Dendritic cell treated with granulocyte-macrophage colony-stimulating factor and Interleukin-4, amounts not matched to agents 40 ng/mL and 50 ng/mL, for 4 days (primary cell): ENCODE data around the gene HAVCR2.

Experiments
- H3K27ac Mint-ChIP-seq: one replicate; pipeline ENCODE4 v1.8.0; 2022; ENCODE audit warnings: mild to moderate bottlenecking, mixed read lengths
- H3K27me3 Mint-ChIP-seq: one replicate; pipeline ENCODE4 v1.8.0; 2022; ENCODE audit warnings: mild to moderate bottlenecking, mixed read lengths
- H3K36me3 Mint-ChIP-seq: one replicate; pipeline ENCODE4 v1.8.0; 2022; ENCODE audit warnings: low read depth, mixed read lengths
- H3K4me1 Mint-ChIP-seq: one replicate; pipeline ENCODE4 v1.8.0; 2022; ENCODE audit warnings: low read depth, mixed read lengths
- H3K4me3 Mint-ChIP-seq: one replicate; pipeline ENCODE4 v1.8.0; 2022; ENCODE audit warnings: mild to moderate bottlenecking, moderate library complexity, mixed read lengths
- H3K9me3 Mint-ChIP-seq: one replicate; pipeline ENCODE4 v1.8.0; 2022; ENCODE audit warnings: mixed read lengths
- intact Hi-C: fragments of 100-400 bp; cut with micrococcal nuclease; formaldehyde crosslinking; loops from one replicate; pipeline ENCODE4 v1.15.0; 2022

Gene HAVCR2

DNA sequence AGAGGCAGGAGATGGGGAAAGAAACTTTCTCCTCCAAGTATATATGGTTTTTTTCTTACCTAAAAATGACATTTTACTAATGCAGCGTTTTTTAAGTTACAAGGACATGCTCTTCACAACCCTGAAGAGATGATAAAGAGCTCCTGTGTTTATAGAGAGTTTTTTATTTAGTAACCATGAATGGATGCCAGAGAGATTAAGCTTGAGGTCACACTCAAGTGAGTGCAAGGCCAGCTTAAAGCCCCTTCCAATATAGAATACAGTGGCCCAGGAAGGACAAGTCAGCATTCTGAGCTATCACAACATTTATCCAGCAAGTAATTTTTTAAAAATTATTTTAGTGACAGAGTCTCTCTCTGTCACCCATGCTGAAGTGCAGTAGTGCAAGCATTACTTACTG lies 6.7 kb upstream of the HAVCR2 start:
- Mint-ChIP-seq H3K4me3 (no peak overlapping the region), H3K4me1 (peaks cover 11% of the 10 kb centered on the region), H3K36me3 (no peaks in the 10 kb centered on the region), H3K9me3 (no peaks in the 10 kb centered on the region), H3K27ac (no peak overlapping the region), H3K27me3 (no peaks in the 10 kb centered on the region)
- intact Hi-C loops, result no loop called here

DNA sequence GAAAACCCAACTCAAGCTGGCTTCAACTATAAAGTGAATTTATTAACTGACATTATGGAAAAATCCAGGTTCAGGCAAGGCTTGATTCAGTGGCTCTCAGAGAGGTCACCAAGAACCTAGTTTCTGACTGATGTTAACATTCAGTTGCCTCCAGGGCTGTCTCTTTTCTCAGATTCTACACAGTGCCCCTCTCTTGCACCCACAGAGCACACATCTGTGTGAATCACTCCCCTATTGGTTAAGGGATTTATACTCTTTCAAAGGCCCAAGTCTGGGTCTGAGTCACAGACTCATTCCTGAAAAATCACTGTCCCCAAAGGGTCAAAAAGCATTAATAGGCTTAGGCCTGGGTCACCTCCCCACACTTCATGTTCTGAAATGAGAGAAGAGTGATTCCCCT lies 6.2 kb upstream of the HAVCR2 start:
- H3K27me3 Mint-ChIP-seq, result no peaks in the 10 kb centered on the region
- peaks cover 13% of the 10 kb centered on the region for H3K4me1 Mint-ChIP-seq
- no peak overlapping the region for H3K4me3 Mint-ChIP-seq
- H3K9me3 Mint-ChIP-seq, result no peaks in the 10 kb centered on the region
- intact Hi-C loops, result no loop called here
- H3K27ac Mint-ChIP-seq, result no peak overlapping the region
- no peaks in the 10 kb centered on the region for H3K36me3 Mint-ChIP-seq

DNA sequence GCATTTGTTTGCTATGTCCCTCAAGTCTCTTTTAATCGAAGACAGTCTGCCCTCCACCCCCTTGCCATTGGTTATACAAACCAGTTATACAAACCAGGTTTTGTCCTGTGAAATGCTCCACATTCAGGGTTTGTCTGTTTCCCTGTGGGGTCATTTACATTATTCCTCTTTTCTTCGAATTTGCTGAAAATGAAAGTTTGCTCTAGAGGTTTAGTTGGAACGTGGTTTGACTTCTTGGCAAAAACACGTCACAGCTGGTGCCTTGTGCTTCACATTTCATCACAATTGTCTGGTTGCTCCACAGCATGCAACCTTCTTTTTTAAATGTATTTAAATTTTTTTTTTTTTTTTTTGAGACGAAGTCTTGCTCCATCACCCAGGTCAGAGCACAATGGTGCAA lies 4.2 kb upstream of the HAVCR2 start:
- H3K36me3 Mint-ChIP-seq, result peaks cover 12% of the 10 kb centered on the region
- no peaks in the 10 kb centered on the region for H3K9me3 Mint-ChIP-seq
- intact Hi-C loops, result no loop called here
- peak overlapping the region; percentile 20 for H3K4me3 Mint-ChIP-seq
- no peaks in the 10 kb centered on the region for H3K27me3 Mint-ChIP-seq
- peaks cover 22% of the 10 kb centered on the region for H3K4me1 Mint-ChIP-seq
- peak overlapping the region; percentile 83 for H3K27ac Mint-ChIP-seq

- H3K9me3 Mint-ChIP-seq, result no peaks in the 10 kb centered on the region
- H3K4me1 Mint-ChIP-seq, result peaks cover 40% of the 10 kb centered on the region
- peaks cover 41% of the 10 kb centered on the region for H3K36me3 Mint-ChIP-seq
- H3K4me3 Mint-ChIP-seq, result peak overlapping the region; percentile 92
- H3K27ac Mint-ChIP-seq, result peak overlapping the region; percentile 96
- no peaks in the 10 kb centered on the region for H3K27me3 Mint-ChIP-seq
- intact Hi-C loops, result no loop called here
Observed at GRCh38 chr5:157109744-157110143, 900 bp upstream of the HAVCR2 start.

- Mint-ChIP-seq H3K27ac (peak overlapping the region; percentile 96), H3K27me3 (no peaks in the 10 kb centered on the region), H3K36me3 (peaks cover 64% of the 10 kb centered on the region), H3K4me1 (peaks cover 42% of the 10 kb centered on the region), H3K4me3 (peak overlapping the region; percentile 92), H3K9me3 (no peaks in the 10 kb centered on the region)
- intact Hi-C loops, result loop anchor here (2.0 kb wide), 2 partner anchors 25 to 35 kb away; partner anchors contain the start of gene MED7
Observed at GRCh38 chr5:157107508-157107907, 1.3 kb downstream of the HAVCR2 start.

DNA sequence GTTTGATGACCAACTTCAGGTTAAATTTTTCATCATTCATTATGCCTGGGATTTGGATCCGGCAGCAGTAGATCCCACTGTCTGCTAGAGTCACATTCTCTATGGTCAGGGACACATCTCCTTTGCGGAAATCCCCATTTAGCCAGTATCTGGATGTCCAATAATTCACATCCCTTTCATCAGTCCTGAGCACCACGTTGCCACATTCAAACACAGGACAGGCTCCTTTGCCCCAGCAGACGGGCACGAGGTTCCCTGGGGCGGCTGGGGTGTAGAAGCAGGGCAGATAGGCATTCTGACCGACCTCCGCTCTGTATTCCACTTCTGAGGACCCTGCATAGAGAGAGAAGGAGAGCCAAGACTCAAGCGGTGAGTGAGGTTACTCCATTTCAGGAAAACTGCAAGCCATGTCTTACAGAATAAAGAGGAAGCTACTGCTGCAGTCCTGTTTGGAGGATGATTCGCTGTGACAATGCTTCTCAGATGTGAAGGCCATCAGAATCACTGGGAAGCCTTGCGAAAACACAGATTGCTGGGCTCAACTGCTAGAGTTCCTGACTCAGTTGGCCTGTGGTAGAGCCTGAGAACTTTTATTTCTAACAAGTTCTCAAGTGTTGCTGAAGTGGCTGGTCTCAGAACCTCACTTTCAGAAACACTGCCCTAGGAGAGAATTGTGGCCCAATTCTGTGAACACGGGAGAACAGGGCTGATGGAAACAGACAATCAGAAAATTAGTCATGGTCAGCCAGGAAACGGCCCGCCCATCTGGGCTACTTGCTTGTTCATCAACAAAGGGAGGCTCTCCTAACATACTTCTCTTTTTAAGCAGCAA lies 2.0 kb downstream of the HAVCR2 start:
- intact Hi-C loops, result loop anchor here (2.0 kb wide), 2 partner anchors 26 to 36 kb away; partner anchors contain the start of gene MED7

DNA sequence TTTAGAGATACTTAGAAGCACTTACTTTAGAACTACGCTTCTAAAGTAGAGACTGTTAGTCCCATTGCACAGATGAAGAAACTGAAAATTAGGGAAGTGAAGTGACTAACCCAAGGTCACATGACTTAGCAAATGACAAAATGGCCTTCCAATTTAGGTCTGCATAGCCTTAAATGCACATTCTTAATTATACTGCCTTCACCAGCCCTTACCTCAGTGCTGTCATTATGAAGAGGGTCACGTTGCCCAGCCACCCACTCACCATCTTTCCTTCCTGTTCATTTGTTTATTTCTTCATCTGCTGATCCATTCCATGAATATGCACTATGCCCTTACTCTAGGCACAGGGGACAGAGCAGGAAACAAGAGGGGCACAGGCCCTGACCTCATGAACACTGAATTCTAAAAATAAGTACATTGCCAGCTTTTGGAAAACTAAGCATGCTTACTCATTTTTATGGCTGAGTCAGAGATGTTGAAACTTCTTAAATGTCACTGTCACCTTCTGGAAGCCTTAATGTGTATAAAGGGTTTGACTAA lies 8.6 kb downstream of the HAVCR2 start:
- Mint-ChIP-seq H3K27me3 (no peaks in the 10 kb centered on the region), H3K27ac (peak overlapping the region; percentile 39), H3K4me3 (no peak overlapping the region), H3K9me3 (no peaks in the 10 kb centered on the region), H3K4me1 (peaks cover 31% of the 10 kb centered on the region), H3K36me3 (peaks cover 98% of the 10 kb centered on the region)
- intact Hi-C loops, result no loop called here

More for the DNA sequence above, 2.0 kb downstream of the HAVCR2 start:
- peak overlapping the region; percentile 96 for H3K27ac Mint-ChIP-seq
- H3K4me3 Mint-ChIP-seq, result peak overlapping the region; percentile 92
- H3K27me3 Mint-ChIP-seq, result no peaks in the 10 kb centered on the region
- H3K4me1 Mint-ChIP-seq, result peaks cover 41% of the 10 kb centered on the region
- no peaks in the 10 kb centered on the region for H3K9me3 Mint-ChIP-seq
- H3K36me3 Mint-ChIP-seq, result peaks cover 70% of the 10 kb centered on the region

DNA sequence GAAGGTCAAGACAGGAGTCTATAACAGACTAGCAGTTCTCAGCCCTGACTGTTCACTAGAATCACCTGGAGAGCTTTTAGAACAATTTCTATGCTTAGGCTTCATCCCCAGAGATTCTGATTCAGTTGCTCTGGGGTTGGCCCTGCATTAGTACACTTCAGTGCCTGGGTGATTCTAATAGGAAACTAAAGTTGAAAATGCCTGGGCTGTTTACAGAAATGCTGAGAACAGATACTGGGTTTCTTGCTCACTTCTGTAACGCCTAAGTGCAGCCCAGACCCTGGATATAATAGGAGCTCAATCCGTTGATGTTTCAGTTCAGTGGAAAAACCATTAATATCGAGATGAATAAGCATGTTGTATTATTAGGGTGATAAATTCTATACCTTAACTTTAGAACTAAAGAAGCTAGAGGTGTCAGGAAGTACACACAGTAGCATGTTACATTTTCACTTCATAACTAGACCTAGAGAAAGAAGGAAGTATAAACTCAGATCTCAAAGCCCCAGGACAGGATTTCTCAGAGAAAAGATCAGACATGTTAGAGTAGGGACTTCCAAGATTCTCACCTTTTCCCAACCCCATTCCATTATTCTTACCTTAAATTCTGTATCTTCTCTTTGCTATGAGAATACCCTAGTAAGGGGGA lies 20.4 kb downstream of the HAVCR2 start:
- Mint-ChIP-seq H3K4me1 (peaks cover 5% of the 10 kb centered on the region), H3K9me3 (no peaks in the 10 kb centered on the region), H3K27ac (no peak overlapping the region), H3K4me3 (no peak overlapping the region), H3K36me3 (peaks cover 90% of the 10 kb centered on the region), H3K27me3 (no peaks in the 10 kb centered on the region)
- intact Hi-C loops, result no loop called here

DNA sequence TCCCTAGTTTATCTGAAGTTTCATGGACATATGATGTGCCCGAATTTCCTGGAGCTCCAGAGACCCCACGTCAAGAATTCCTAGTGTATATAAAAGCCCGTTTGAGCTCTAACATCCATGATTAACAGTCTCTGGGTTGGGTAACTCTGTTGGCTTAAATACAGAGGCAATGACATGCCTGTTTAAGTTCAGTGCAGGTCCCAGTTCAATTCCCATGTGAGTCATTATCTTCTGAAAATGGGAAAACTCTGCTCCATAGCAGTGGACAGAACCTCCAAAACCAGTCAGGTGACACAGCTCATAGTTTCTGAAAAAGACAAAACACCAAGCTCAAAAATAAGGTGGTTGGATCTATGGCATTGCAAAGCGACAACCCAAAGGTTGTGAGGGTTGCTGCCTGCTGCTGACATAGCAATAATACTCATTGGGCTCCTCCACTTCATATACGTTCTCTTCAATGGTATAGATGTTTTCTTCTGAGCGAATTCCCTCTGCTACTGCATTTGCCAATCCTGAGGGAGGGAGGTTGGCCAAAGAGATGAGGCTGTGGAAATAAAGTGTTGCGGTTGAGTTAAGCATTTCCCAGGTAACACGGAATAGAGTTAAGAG lies 22.0 kb downstream of the HAVCR2 start:
- Mint-ChIP-seq H3K36me3 (peaks cover 96% of the 10 kb centered on the region), H3K27me3 (no peaks in the 10 kb centered on the region), H3K4me3 (no peak overlapping the region), H3K4me1 (peaks cover 5% of the 10 kb centered on the region), H3K27ac (no peak overlapping the region), H3K9me3 (no peaks in the 10 kb centered on the region)
- intact Hi-C loops, result no loop called here

GRCh38 chr5:157085930-157086329 lies 22.9 kb downstream of the HAVCR2 start:
- no peaks in the 10 kb centered on the region for H3K27me3 Mint-ChIP-seq
- H3K27ac Mint-ChIP-seq, result no peak overlapping the region
- intact Hi-C loops, result no loop called here
- no peaks in the 10 kb centered on the region for H3K9me3 Mint-ChIP-seq
- H3K4me1 Mint-ChIP-seq, result no peaks in the 10 kb centered on the region
- no peak overlapping the region for H3K4me3 Mint-ChIP-seq
- peaks cover 94% of the 10 kb centered on the region for H3K36me3 Mint-ChIP-seq

DNA sequence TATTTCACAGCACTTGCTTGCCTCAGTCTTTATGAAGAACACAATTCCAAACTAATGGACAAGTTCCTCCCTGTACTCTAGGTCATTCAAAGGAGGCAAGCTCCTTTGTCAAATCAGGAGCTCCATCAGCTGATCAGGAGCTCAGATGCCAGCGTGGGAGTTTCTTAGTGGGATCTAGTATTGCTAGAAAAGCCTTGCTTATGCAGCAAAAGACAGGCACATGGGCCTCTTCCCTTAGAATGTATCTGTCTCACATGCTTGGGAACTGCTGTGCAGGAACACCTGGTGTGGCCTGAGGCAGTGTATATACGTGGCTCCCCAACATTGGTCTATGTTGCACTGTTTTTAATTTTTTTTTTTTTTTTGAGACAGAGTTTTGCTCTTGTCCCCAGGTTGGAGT lies 28.6 kb downstream of the HAVCR2 start:
- intact Hi-C loops, result no loop called here
- Mint-ChIP-seq H3K36me3 (peaks cover 42% of the 10 kb centered on the region), H3K4me1 (peaks cover 10% of the 10 kb centered on the region), H3K9me3 (no peaks in the 10 kb centered on the region), H3K4me3 (no peak overlapping the region), H3K27ac (no peak overlapping the region), H3K27me3 (no peaks in the 10 kb centered on the region)

GRCh38 chr5:157076558-157076957 lies 32.3 kb downstream of the HAVCR2 start:
- intact Hi-C loops, result no loop called here
- H3K9me3 Mint-ChIP-seq, result no peaks in the 10 kb centered on the region
- H3K4me1 Mint-ChIP-seq, result peaks cover 22% of the 10 kb centered on the region
- H3K36me3 Mint-ChIP-seq, result peaks cover 11% of the 10 kb centered on the region
- no peak overlapping the region for H3K4me3 Mint-ChIP-seq
- no peak overlapping the region for H3K27ac Mint-ChIP-seq
- H3K27me3 Mint-ChIP-seq, result no peaks in the 10 kb centered on the region

GRCh38 chr5:157072508-157072907 lies 36.3 kb downstream of the HAVCR2 start:
- Mint-ChIP-seq H3K36me3 (no peaks in the 10 kb centered on the region), H3K4me1 (peaks cover 22% of the 10 kb centered on the region), H3K4me3 (no peak overlapping the region), H3K27ac (peak overlapping the region; percentile 1), H3K9me3 (no peaks in the 10 kb centered on the region), H3K27me3 (no peaks in the 10 kb centered on the region)
- intact Hi-C loops, result no loop called here

- H3K36me3 Mint-ChIP-seq, result no peaks in the 10 kb centered on the region
- H3K27me3 Mint-ChIP-seq, result no peaks in the 10 kb centered on the region
- intact Hi-C loops, result no loop called here
- no peak overlapping the region for H3K27ac Mint-ChIP-seq
- no peaks in the 10 kb centered on the region for H3K9me3 Mint-ChIP-seq
- no peak overlapping the region for H3K4me3 Mint-ChIP-seq
- peaks cover 8% of the 10 kb centered on the region for H3K4me1 Mint-ChIP-seq
Observed at GRCh38 chr5:157069949-157070348, 38.9 kb downstream of the HAVCR2 start.
